ENCODE results near the gene ADAMTSL5.

DNA sequence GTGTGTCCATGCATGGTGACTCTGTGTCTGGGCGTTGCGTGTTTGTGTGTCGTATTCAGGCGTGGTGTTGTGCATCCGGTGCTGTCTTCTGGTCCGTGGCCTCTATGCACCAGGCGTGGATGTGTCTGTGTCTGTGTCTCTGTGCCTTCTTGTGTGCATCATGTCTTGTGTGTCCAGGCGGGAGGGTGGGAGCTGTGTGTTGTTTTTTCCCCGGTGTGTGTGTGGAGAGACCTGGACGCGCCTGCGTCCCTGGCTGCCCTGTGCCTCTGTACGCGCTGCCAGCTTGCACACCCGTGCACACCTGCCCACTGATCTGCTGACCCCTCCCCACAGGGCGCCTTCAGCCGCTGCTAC is 12.1 kb upstream of the ADAMTSL5 start:
- TF ChIP-seq, protein P1, sequence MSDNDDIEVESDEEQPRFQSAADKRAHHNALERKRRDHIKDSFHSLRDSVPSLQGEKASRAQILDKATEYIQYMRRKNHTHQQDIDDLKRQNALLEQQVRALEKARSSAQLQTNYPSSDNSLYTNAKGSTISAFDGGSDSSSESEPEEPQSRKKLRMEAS (IDR thresholded peaks at IDR 0.05) = no peak
- TF ChIP-seq, protein P2, sequence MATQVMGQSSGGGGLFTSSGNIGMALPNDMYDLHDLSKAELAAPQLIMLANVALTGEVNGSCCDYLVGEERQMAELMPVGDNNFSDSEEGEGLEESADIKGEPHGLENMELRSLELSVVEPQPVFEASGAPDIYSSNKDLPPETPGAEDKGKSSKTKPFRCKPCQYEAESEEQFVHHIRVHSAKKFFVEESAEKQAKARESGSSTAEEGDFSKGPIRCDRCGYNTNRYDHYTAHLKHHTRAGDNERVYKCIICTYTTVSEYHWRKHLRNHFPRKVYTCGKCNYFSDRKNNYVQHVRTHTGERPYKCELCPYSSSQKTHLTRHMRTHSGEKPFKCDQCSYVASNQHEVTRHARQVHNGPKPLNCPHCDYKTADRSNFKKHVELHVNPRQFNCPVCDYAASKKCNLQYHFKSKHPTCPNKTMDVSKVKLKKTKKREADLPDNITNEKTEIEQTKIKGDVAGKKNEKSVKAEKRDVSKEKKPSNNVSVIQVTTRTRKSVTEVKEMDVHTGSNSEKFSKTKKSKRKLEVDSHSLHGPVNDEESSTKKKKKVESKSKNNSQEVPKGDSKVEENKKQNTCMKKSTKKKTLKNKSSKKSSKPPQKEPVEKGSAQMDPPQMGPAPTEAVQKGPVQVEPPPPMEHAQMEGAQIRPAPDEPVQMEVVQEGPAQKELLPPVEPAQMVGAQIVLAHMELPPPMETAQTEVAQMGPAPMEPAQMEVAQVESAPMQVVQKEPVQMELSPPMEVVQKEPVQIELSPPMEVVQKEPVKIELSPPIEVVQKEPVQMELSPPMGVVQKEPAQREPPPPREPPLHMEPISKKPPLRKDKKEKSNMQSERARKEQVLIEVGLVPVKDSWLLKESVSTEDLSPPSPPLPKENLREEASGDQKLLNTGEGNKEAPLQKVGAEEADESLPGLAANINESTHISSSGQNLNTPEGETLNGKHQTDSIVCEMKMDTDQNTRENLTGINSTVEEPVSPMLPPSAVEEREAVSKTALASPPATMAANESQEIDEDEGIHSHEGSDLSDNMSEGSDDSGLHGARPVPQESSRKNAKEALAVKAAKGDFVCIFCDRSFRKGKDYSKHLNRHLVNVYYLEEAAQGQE (IDR thresholded peaks at IDR 0.05; ENCODE audit: low read depth) = no peak
- TF ChIP-seq TAF1 (IDR thresholded peaks at IDR 0.05; ENCODE audit: low read depth) (no peak), YY1 (IDR thresholded peaks at IDR 0.05; ENCODE audit: low read depth) (no peak), CEBPB (IDR thresholded peaks at IDR 0.05) (no peak), NFIC (IDR thresholded peaks at IDR 0.05) (no peak), EP300 (IDR thresholded peaks at IDR 0.05; ENCODE audit: borderline replicate concordance) (no peak), TEAD4 (IDR thresholded peaks at IDR 0.05) (no peak), RAD21 (IDR thresholded peaks at IDR 0.05; ENCODE audit: low read depth) (no peak), CREB1 (IDR thresholded peaks at IDR 0.05; ENCODE audit: low read depth) (no peak), TCF12 (IDR thresholded peaks at IDR 0.05; ENCODE audit: low read depth) (no peak), EGR1 (IDR thresholded peaks at IDR 0.05) (no peak), ZBTB7A (IDR thresholded peaks at IDR 0.05; ENCODE audit: low read depth) (no peak)
- TF ChIP-seq, protein P3, sequence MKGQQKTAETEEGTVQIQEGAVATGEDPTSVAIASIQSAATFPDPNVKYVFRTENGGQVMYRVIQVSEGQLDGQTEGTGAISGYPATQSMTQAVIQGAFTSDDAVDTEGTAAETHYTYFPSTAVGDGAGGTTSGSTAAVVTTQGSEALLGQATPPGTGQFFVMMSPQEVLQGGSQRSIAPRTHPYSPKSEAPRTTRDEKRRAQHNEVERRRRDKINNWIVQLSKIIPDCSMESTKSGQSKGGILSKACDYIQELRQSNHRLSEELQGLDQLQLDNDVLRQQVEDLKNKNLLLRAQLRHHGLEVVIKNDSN (IDR thresholded peaks at IDR 0.05) = no peak
